Activated T-helper 1 cell treated with anti-CD3 and anti-CD28 coated beads, Interleukin-12 subunit alpha, Interleukin-12 subunit beta, Interleukin-2, Interleukin-4 antibody, amounts not matched to agents 30 ng/mL and 10 ng/mL and 1 ng/mL, durations not matched to agents 14 hours and 24 hours and 36 hours (primary cell): ENCODE data around the gene PTEN. TPM values are rescaled to one million over a fixed set of nuclear protein-coding genes. Genes with fewer than 3 reads are reported as not detected.

Experiments
- DNase-seq: peaks from one replicate; pipeline ENCODE4 v3.0.0; 2021; ENCODE audit warnings: low spot score
- H3K27ac Mint-ChIP-seq: one replicate; pipeline ENCODE4 v1.8.0; 2021; ENCODE audit warnings: mild to moderate bottlenecking, mixed read lengths
- H3K27me3 Mint-ChIP-seq: one replicate; pipeline ENCODE4 v1.8.0; 2022; ENCODE audit warnings: mild to moderate bottlenecking, moderate library complexity, mixed read lengths; ENCODE audit not compliant: insufficient read depth
- H3K36me3 Mint-ChIP-seq: one replicate; pipeline ENCODE4 v1.8.0; 2021; ENCODE audit warnings: low read depth, mixed read lengths
- H3K4me1 Mint-ChIP-seq: one replicate; pipeline ENCODE4 v1.8.0; 2021; ENCODE audit warnings: low read depth, mixed read lengths
- H3K4me3 Mint-ChIP-seq: one replicate; pipeline ENCODE4 v1.8.0; 2021; ENCODE audit warnings: mild to moderate bottlenecking, moderate library complexity, mixed read lengths
- H3K9me3 Mint-ChIP-seq: one replicate; pipeline ENCODE4 v1.8.0; 2021; ENCODE audit warnings: mixed read lengths
- intact Hi-C: fragments of 100-400 bp; cut with micrococcal nuclease; formaldehyde crosslinking; loops from one replicate; pipeline ENCODE4 v1.15.1; 2024
- total RNA-seq: library from RNA; stranded (reverse); gene quantifications from 2 replicates; pipeline ENCODE4 v1.2.3, GENCODE V29; 2022

Gene PTEN
- total RNA-seq, 1 donor from 2014 or later = 56.9 TPM

DNA sequence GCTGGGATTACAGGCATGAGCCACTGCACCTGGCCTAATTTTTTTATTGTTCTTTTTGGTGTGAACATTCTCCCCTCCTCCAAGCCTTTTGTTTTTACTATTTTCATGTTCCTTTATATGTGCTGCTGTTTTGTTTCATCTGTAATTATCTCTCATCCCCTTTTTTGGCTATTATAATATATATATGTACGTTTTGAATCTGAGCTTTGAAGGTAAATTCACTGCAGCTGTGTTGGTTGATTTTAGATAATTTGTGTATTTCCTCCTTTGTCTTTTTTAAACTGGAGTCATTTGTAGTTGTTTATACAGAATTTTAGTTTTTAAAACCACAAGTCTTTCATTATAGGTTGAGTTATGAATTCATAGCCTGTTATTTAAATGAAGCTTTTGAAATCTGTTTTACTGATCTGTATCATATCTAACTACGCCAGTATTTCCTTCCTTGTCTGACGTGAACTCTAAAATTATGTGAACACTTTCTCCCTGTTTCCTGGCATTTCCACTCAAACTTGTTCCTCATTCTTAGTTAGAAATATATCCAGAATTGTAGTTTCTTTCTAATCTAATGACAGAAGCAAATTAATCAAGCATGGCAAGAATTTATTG, 54.9 kb downstream of the PTEN start:
- H3K27me3 Mint-ChIP-seq = no peaks in the 10 kb centered on the region
- no peak overlapping the region for H3K4me3 Mint-ChIP-seq
- DNase-seq = no peak
- H3K36me3 Mint-ChIP-seq = peaks cover 41% of the 10 kb centered on the region
- peaks cover 8% of the 10 kb centered on the region for H3K9me3 Mint-ChIP-seq
- peaks cover 46% of the 10 kb centered on the region for H3K4me1 Mint-ChIP-seq
- H3K27ac Mint-ChIP-seq = no peak overlapping the region
- intact Hi-C loops = loop anchor here (5.0 kb wide), 1 partner anchor 51 kb away; no protein-coding TSS in a partner anchor

DNA sequence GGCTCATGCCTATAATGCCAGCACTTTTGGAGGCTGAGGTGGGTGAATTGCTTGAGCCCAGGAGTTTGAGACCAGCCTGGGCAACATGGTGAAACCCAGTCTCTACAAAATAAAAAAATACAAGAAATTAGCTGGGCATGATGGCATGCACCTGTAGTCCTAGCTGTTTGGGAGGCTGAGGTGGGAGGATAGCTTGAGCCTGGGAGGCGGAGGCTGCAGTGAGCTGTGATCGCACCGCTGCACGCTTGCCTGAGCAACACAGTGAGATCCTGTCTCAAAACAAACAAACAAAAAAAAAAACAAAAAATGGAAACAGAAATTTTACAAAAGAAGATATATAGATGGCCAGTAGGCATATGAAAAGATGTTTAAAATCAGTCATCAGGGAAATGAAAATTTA, 57.1 kb downstream of the PTEN start:
- H3K4me1 Mint-ChIP-seq = peaks cover 61% of the 10 kb centered on the region
- intact Hi-C loops = no loop called here
- H3K36me3 Mint-ChIP-seq = peaks cover 41% of the 10 kb centered on the region
- H3K4me3 Mint-ChIP-seq = no peak overlapping the region
- no peak for DNase-seq
- no peak overlapping the region for H3K27ac Mint-ChIP-seq
- H3K27me3 Mint-ChIP-seq = no peaks in the 10 kb centered on the region
- no peaks in the 10 kb centered on the region for H3K9me3 Mint-ChIP-seq

GRCh38 chr10:87921931-87922688, 58.7 kb downstream of the PTEN start:
- Mint-ChIP-seq H3K4me3 (no peak overlapping the region), H3K36me3 (peaks cover 45% of the 10 kb centered on the region), H3K27ac (no peak overlapping the region), H3K27me3 (no peaks in the 10 kb centered on the region), H3K4me1 (peaks cover 64% of the 10 kb centered on the region), H3K9me3 (no peaks in the 10 kb centered on the region)
- intact Hi-C loops = no loop called here
- no peak for DNase-seq

DNA sequence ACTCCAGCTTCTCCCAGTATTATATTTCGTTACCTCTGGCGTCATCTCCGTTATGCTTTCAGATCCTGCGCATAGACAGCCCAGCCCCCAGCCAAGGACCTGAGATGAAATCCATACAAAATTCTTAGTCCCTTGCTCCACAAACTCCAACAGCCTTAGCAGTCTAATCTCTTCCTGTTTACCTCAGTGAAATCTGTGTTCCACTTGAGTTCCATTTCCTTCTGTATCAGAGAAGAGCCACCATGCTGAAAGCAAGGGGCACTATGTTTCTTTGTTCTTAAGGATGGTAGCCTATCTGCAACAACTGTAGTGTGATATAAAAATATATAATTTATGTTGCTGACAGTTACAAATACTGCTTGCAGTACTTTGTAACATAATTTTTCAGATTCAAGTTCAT, 59.8 kb downstream of the PTEN start:
- Mint-ChIP-seq H3K36me3 (peaks cover 47% of the 10 kb centered on the region), H3K4me1 (peaks cover 64% of the 10 kb centered on the region), H3K4me3 (no peak overlapping the region), H3K27ac (no peak overlapping the region), H3K9me3 (no peaks in the 10 kb centered on the region), H3K27me3 (no peaks in the 10 kb centered on the region)
- intact Hi-C loops = no loop called here
- DNase-seq = no peak

- no peak overlapping the region for H3K4me3 Mint-ChIP-seq
- DNase-seq = no peak
- no peaks in the 10 kb centered on the region for H3K27me3 Mint-ChIP-seq
- intact Hi-C loops = no loop called here
- no peaks in the 10 kb centered on the region for H3K9me3 Mint-ChIP-seq
- peaks cover 49% of the 10 kb centered on the region for H3K36me3 Mint-ChIP-seq
- peaks cover 67% of the 10 kb centered on the region for H3K4me1 Mint-ChIP-seq
- H3K27ac Mint-ChIP-seq = no peak overlapping the region
Measured at GRCh38 chr10:87925570-87925969, 62.1 kb downstream of the PTEN start.

DNA sequence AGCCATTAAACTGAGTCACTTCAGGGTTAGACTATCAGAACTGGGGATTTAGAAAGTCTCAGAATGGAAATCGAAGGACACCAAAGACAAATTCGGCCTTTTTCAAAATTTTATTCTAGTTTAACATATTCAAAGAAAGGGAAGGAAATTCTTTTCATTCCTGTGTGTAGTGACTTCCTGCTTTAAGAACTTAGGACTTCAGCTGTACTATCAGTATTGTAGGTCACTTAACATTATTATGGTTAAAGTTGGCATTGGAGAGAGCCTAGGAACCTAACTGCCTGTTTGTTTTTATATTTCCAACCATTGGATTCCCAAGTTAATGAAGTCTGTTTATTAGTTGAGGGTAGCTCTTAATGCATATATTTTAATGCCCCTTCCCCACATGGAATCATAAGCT, 63.7 kb downstream of the PTEN start:
- Mint-ChIP-seq H3K27me3 (no peaks in the 10 kb centered on the region), H3K9me3 (no peaks in the 10 kb centered on the region), H3K4me1 (peaks cover 79% of the 10 kb centered on the region), H3K4me3 (no peak overlapping the region), H3K27ac (no peak overlapping the region), H3K36me3 (peaks cover 51% of the 10 kb centered on the region)
- DNase-seq = no peak
- intact Hi-C loops = no loop called here

GRCh38 chr10:87928996-87929395, 65.6 kb downstream of the PTEN start:
- no peak overlapping the region for H3K27ac Mint-ChIP-seq
- no peak overlapping the region for H3K4me3 Mint-ChIP-seq
- H3K4me1 Mint-ChIP-seq = peaks cover 64% of the 10 kb centered on the region
- DNase-seq = no peak
- H3K27me3 Mint-ChIP-seq = no peaks in the 10 kb centered on the region
- intact Hi-C loops = no loop called here
- no peaks in the 10 kb centered on the region for H3K9me3 Mint-ChIP-seq
- peaks cover 37% of the 10 kb centered on the region for H3K36me3 Mint-ChIP-seq

DNA sequence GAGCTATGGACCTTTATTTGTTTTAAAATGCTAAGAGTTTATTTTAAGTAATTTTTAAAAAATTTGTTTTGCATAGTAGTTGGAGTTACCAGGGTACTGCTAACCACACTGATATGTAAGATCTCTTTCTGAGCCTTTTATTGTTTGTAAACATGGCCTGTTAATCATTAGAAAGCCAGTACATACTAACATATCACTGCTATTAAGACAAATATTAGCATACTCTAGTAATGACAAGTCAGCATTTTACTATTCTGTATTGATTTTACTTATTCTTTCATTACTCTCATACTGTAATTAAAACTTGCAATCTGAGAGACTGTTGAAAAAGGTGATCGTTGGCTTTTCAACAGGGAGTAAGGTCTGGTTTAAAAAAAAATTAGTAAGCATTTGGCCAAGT, 66.7 kb downstream of the PTEN start:
- intact Hi-C loops = loop anchor here (2.0 kb wide), 1 partner anchor 343 kb away; no protein-coding TSS in a partner anchor
- no peak overlapping the region for H3K27ac Mint-ChIP-seq

GRCh38 chr10:87930934-87931835, 67.8 kb downstream of the PTEN start:
- no peaks in the 10 kb centered on the region for H3K27me3 Mint-ChIP-seq
- intact Hi-C loops = loop anchor here (2.0 kb wide), 1 partner anchor 342 kb away; no protein-coding TSS in a partner anchor
- no peaks in the 10 kb centered on the region for H3K9me3 Mint-ChIP-seq
- H3K36me3 Mint-ChIP-seq = peaks cover 39% of the 10 kb centered on the region
- no peak overlapping the region for H3K27ac Mint-ChIP-seq
- DNase-seq = no peak
- peaks cover 52% of the 10 kb centered on the region for H3K4me1 Mint-ChIP-seq
- no peak overlapping the region for H3K4me3 Mint-ChIP-seq

More for the DNA sequence above, 66.7 kb downstream of the PTEN start:
- peaks cover 57% of the 10 kb centered on the region for H3K4me1 Mint-ChIP-seq
- H3K36me3 Mint-ChIP-seq = peaks cover 37% of the 10 kb centered on the region
- DNase-seq = no peak
- H3K9me3 Mint-ChIP-seq = no peaks in the 10 kb centered on the region
- H3K4me3 Mint-ChIP-seq = no peak overlapping the region
- H3K27me3 Mint-ChIP-seq = no peaks in the 10 kb centered on the region

DNA sequence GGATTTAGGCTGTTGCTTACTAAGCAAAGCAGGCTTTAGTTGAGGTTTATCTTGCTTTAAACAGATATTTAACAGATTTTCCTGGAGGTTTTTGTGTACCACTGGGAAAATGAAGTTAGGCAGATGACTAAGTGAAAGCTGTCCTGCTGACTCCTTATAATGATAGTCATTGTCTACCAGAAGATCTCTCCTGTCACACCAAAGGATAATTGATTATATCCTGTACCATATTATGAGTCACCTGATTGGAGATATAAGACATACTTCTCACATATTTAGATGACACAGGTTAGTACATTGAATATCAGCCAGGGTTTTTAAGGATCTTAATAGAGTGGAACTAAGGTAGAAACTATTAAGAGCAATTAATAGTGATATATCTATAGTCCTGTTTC, 68.4 kb downstream of the PTEN start:
- Mint-ChIP-seq H3K9me3 (no peaks in the 10 kb centered on the region), H3K4me3 (no peak overlapping the region), H3K27me3 (no peaks in the 10 kb centered on the region), H3K27ac (no peak overlapping the region), H3K4me1 (peaks cover 46% of the 10 kb centered on the region), H3K36me3 (peaks cover 39% of the 10 kb centered on the region)
- no peak for DNase-seq
- intact Hi-C loops = loop anchor here (2.0 kb wide), 1 partner anchor 341 kb away; no protein-coding TSS in a partner anchor

GRCh38 chr10:87935290-87936141, 72.1 kb downstream of the PTEN start:
- Mint-ChIP-seq H3K36me3 (peaks cover 32% of the 10 kb centered on the region), H3K4me1 (peaks cover 24% of the 10 kb centered on the region), H3K9me3 (no peaks in the 10 kb centered on the region), H3K27me3 (no peaks in the 10 kb centered on the region), H3K4me3 (no peak overlapping the region), H3K27ac (no peak overlapping the region)
- no peak for DNase-seq
- intact Hi-C loops = no loop called here

- no peak for DNase-seq
- H3K27ac Mint-ChIP-seq = no peak overlapping the region
- H3K36me3 Mint-ChIP-seq = peaks cover 34% of the 10 kb centered on the region
- intact Hi-C loops = no loop called here
- H3K9me3 Mint-ChIP-seq = no peaks in the 10 kb centered on the region
- peaks cover 21% of the 10 kb centered on the region for H3K4me1 Mint-ChIP-seq
- H3K4me3 Mint-ChIP-seq = no peak overlapping the region
- H3K27me3 Mint-ChIP-seq = no peaks in the 10 kb centered on the region
Measured at GRCh38 chr10:87940210-87940609, 76.8 kb downstream of the PTEN start.
